NCI-H128 (cell line): ENCODE results near the gene RASA2.
"Not testable (repeated sequence)": the region's sequence is repeated elsewhere in the genome, so short reads cannot be mapped to it uniquely, and the experiment has no call there.

Source experiments
- DNase-seq: peaks from one replicate; lab custom pipeline; 2025; ENCODE audit not compliant: unreplicated experiment; lab: John Stamatoyannopoulos, UW

The RASA2 gene

DNA sequence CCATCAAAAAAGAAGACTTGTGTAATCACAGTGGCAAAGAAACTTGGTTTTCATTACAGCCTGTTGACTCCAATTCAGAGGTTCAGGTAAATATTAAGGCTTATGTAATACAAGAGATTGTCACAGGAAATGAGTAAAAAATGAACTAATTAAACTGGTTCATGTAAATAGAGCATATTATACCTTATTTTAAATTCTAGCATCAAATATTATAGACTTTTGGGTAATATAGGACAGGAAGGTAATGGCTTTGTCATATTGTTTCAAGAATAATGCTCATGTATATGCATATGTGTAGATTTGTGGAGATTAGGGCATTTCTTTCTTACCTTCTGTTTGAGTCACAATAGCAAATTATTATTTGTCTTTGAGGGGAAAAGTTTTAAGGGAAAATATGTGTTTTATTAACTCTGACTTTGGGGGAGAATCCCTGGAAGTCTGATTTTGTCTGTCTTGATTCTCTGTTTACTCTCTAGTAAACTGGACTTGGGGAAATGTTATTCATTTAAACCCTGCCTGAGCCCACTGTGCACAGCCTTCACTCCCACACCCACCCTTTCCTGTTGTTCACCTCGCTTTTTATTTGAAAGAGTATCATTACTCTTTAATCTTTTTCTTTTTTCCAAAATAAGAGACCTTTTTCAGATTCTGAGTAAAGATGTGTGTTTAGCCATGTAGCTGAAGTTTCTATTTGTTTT is 43.0 kb downstream of the RASA2 start:
- no peak for DNase-seq

GRCh38 chr3:141530415-141530768 is 43.6 kb downstream of the RASA2 start:
- no peak for DNase-seq

DNA sequence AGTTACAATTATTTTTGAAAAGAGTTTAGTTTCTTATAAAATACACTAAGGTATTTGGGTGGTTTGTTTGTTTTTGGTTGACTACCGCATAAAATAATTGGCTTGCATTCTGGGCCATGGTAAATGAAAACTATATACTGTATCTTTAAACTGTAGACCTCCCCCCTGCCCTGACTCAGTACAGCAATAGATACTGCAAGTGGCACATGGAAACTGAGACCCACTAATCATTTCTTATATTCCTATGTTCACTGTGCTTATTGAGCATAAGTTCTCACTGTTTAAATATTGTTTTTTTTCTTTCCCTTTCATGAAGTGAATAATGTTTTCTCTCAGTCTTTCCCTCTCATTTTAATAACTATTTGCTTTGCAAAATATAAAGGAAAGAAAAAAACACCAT is 45.8 kb downstream of the RASA2 start:
- DNase-seq, result no peak

DNA sequence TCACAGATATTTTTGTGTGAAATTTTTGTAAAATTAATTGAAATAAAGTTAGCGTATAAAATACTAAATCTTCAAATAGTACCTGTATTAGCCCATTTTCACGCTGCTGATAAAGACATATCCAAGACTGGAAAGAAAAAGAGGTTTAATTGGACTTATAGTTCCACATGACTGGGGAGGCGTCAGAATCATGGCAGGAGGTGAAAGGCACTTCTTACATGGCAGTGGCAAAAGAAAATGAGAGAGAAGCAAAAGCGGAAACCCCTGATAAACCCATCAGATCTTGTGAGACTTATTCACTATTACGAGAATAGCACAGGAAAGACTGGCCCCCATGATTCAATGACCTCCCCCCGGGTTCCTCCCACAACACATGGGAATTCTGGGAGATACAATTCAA is 49.2 kb downstream of the RASA2 start:
- DNase-seq, result not testable (repeated sequence)

- DNase-seq, result no peak
Measured at GRCh38 chr3:141537856-141538255, 51.0 kb downstream of the RASA2 start.

DNA sequence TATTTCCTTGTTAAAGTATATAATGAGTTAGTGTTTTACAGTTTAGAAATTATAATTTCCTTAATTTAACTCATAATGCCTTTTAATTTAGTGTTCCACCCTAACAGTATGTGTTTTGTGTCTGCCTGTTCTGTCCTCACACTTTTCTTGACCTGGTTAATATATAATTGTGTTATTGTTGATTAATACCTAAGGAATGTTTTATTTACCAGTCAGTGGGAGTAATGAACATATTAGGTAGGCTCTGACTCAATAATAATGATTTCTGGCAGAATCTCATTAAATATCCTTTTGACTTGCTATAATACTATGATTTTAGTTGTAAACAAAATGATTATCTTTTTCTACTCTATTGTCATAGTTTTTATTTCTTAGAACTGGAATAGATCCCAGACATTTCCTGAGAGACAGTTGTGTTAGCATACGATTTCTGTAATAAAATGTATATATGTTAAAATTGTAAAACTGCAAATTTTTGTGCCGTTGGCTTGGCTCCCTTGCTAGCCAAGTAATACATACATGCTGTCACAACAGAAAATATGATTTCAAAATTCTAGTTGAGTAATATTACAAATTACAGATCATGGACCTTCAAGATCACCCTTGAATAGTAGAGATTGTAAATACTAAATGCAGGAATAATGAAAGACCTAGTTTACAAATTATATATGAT is 51.9 kb downstream of the RASA2 start:
- DNase-seq, result no peak

DNA sequence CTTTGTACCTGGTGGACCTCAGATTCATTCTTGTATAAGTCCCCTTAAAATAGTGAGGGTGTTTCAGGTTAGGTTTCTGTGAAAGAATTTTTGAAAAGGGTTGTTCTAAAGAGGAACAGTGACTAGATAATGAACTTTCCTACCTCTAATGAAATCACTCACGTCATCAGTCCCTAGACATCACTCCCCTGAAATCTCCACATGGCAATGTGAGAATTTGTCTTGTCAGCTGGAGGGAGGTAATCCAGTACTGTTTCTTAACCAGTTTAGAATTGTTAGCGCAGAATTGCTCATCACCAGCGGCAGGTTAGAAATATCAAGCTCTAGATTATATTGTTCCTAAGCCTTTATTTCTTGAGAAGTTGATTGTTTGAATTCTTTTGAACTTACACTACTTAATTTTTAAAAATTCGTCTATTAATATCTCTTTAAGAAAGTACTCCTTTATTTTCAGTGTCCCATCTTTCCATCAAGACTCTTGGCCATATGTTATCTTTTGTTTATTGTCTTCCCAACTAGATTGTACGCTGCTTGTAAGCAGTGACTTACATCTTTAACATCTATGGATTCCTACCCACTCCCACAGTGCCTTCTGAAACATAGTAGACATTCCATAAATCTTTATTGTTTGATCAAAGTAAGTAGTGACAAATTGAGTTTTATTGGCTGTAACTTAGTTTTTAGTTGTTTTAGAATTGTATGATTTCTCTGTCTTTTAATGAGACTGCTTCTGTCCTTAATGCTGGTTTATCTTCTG is 52.8 kb downstream of the RASA2 start:
- no peak for DNase-seq

- DNase-seq, result no peak
Measured at GRCh38 chr3:141540531-141540930, 53.7 kb downstream of the RASA2 start.

DNA sequence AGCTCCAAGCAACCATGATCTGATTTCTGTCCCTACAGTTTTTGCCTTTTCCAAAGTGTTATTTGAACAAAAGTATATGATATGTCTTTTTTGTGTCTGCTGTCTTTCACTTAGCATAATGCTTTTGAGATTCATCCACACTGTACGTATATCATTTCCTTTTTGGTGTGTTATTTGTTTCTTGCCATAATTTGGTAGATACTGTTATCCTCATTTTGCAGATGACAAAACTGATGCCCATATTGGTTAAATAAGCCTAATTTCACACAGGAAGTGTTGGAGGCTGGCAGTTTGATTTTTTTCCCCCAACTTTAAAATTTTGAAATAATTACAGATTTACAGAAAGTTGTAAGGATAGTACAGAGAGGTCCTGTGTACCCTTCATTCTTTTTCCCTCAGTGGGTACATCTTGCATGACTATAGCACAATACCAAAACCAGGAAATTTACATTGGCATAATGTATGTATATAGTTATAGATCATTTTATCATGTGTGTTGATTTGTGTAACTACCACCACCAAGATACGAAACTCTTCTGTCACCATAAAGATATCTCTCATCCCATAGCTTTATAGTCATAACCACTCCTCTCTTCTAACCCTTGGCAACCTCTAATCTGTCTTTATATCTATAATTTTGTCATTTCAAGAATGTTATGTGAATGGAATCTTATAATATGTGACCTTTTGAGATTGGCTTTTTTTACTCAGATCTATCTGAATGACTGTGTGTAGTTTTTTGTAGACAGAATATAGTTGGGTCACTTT is 55.6 kb downstream of the RASA2 start:
- DNase-seq, result no peak

DNA sequence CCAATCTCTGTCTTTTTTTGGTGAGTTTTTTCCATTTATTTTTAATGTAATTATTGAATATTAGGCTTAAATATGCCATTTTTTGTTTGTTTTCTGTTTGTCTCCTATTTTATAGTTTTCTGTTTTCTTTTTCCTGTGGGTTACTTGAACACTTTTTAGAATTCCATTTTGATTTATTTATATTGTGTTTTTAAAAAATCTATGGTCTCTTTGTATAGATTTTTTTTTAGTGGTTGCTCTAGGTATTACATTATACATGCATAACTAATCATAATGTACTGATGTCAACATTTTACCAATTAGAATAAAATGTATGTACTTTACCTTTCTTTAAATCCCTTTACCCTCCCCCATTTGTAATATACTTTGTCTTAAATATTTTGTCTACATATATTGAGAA is 56.2 kb downstream of the RASA2 start:
- no peak for DNase-seq

DNA sequence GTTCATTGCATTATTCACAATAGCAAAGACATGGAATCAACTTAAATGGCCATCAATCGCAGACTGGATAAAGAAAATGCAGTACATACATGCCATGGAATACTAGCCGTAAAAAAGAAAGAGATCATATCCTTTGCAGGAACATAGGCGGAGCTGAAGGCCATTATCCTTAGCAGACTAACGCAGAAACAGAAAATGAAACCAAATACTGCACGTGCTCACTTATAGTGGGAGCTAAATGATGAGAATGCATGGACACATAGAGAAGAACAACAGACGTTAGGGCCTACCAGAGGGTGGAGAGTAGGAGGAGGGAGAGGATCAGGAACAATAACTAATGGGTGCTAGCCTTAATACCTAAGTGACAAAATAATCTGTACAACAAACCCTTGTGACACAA is 57.9 kb downstream of the RASA2 start:
- DNase-seq, result no peak

- DNase-seq, result no peak
Measured at GRCh38 chr3:141546081-141546480, 59.3 kb downstream of the RASA2 start.

- DNase-seq, result no peak
Measured at GRCh38 chr3:141546586-141546985, 59.8 kb downstream of the RASA2 start.

DNA sequence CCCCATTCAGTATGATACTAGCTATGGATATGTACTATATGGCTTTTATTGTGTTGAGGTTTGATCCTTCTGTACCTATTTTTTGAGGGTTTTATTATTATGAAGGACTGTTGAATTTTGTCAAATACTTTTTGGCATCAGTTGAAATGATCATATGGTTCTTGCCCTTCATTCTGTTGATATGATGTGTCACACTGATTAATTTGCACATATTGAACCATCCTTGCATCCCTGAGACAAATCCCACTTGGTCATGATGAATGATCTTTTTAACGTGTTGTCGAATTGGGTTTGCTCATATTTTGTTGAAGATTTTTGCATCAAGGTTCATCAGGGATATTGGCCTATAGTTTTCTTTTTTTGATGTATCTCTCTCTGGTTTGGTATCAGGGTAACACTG is 61.0 kb downstream of the RASA2 start:
- DNase-seq, result no peak

DNA sequence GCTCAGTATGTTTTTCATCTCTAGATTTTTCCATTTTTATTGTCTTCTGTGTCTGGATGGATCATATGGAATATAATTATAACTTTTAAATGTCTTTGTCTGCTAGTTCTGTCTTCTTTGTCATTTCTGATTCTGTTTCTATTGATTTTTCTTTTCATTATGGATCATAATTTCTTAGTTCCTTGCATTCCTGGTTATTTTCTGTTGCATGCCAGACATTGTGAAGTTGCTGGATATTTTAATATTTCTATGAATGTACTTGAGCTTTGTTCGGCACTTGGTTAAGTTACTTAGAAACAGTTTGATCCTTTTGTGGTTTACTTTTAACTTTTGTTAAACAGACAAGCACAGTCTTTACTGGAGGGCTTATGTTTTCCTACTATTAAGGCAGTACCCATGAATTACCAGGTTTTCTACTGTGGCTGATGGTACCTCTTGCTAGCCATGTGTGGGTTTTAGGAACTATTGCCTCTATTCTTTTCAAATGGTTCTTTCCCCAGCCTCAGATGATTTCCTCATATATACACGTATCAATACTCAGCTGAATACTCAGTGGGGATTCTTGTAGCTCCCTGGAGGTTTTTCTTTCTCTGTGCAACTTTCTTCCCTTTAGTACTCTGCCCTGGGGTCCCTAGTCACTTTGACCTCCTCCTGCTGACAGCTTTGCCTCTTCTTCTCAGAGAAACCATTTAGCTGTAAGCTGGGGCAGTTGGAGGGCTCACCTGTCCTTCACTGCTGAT is 64.3 kb downstream of the RASA2 start:
- no peak for DNase-seq

DNA sequence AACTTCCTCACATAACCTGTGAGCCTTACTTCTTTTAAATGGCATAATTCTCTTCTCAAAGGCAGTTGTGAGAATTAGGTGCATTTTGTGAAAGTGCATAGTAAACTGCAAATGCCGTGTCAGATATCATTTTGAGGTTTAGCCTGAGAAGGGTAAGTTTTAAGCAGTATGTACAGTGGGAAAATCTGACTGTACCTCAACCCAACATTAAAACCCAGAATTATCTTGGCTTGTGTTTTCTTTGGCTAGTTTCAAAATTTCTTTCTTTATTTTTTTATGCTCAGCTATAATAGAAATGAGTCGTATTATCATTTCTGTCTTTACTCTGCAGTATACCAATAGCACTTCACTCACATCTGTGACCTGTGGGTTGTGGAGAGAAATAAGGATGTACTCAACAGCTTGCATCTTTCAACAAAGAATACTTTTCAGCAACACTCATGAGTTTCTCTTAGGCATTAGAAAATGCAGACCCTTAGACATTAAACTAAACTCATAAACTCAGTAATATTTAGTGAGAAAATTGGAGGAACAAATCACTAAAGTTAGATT is 65.7 kb downstream of the RASA2 start:
- no peak for DNase-seq

- no peak for DNase-seq
Measured at GRCh38 chr3:141553055-141553454, 66.2 kb downstream of the RASA2 start.

- DNase-seq, result no peak
Measured at GRCh38 chr3:141556034-141556433, 69.2 kb downstream of the RASA2 start.

DNA sequence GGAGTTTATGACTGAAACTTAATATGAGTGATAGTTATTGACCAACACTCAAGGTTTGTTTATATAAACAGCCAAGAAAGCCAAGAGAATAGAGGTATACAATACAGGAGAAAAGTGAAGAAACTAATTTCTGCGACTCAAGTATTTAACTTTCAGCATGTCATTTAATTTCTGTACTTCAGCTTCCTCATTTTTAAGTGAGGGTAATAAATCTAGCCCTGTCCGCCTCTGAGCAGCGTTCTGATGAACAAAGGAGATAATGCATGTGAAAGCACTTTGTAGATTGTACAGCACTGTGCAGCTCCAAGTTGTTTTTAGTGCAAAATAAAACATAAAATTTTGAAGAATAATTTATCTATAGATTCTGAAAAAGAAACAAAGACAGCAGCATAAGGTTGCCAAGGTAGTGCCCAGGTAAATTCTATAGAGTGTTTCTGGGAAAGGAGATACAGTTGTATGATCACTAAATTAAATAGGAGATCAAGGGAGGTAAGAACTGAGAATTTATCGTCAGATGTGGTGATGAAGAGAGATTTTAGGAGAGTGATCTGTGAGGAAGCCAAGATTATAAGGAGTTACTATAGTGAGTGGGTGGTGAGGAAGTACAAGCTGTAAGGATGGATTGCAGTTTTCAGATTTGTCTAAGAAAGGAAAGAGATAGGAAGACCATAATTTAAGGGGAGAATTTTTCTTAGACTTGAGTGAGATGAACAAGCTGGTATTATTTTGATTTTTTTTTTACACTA is 71.3 kb downstream of the RASA2 start:
- DNase-seq, result no peak
